Activated T-helper 1 cell treated with anti-CD3 and anti-CD28 coated beads, Interleukin-2, amount 50 U/mL, for 16 hours (primary cell): ENCODE data around the gene MFSD6L.
"Not testable (repeated sequence)": the region's sequence is repeated elsewhere in the genome, so short reads cannot be mapped to it uniquely, and the experiment has no call there.

ENCODE experiments used
- DNase-seq, 2 donors: peaks; one replicate each; pipeline ENCODE4 v3.0.0-alpha.2; 2020; ENCODE audit warnings: low read depth in 1 of 2, low spot score in 1 of 2

The MFSD6L gene

GRCh38 chr17:8825802-8826201 lies 26.6 kb upstream of the MFSD6L start:
- no peak for DNase-seq

GRCh38 chr17:8823279-8823678 lies 24.1 kb upstream of the MFSD6L start:
- DNase-seq = no peak

GRCh38 chr17:8822401-8823035 lies 23.4 kb upstream of the MFSD6L start:
- no peak for DNase-seq

GRCh38 chr17:8821446-8822105 lies 22.4 kb upstream of the MFSD6L start:
- no peak for DNase-seq

GRCh38 chr17:8820311-8821010 lies 21.3 kb upstream of the MFSD6L start:
- DNase-seq = no peak

GRCh38 chr17:8818654-8819330 lies 19.6 kb upstream of the MFSD6L start:
- no peak for DNase-seq

- no peak for DNase-seq
Measured at GRCh38 chr17:8818047-8818446, 18.9 kb upstream of the MFSD6L start.

- no peak for DNase-seq
Measured at GRCh38 chr17:8806926-8807550, 7.9 kb upstream of the MFSD6L start.

GRCh38 chr17:8806253-8806925 lies 7.2 kb upstream of the MFSD6L start:
- DNase-seq = no peak

GRCh38 chr17:8805396-8805795 lies 6.2 kb upstream of the MFSD6L start:
- DNase-seq = not testable (repeated sequence)

- no peak for DNase-seq
Measured at GRCh38 chr17:8803531-8804420, 4.6 kb upstream of the MFSD6L start.

GRCh38 chr17:8801135-8801840 lies 2.1 kb upstream of the MFSD6L start:
- no peak for DNase-seq

GRCh38 chr17:8800656-8801055 lies 1.5 kb upstream of the MFSD6L start:
- no peak for DNase-seq

GRCh38 chr17:8799570-8800212 lies 526 bp upstream of the MFSD6L start:
- no peak for DNase-seq

GRCh38 chr17:8798176-8798845 lies 854 bp downstream of the MFSD6L start:
- no peak for DNase-seq

- DNase-seq = no peak
Measured at GRCh38 chr17:8797621-8798175, 1.5 kb downstream of the MFSD6L start.

GRCh38 chr17:8794636-8795035 lies 4.5 kb downstream of the MFSD6L start:
- DNase-seq = no peak

GRCh38 chr17:8793649-8794048 lies 5.5 kb downstream of the MFSD6L start:
- no peak for DNase-seq
